Gastroesophageal sphincter (tissue), 2 donors: ENCODE data around the gene RHOV.

Source experiments
- POLR2A ChIP-seq, 2 donors: fragments of 450-650 bp; IDR thresholded peaks; one replicate each; pipeline ENCODE4 v1.6.1; 2017; ENCODE audit warnings: antibody characterized with exemption in 2 of 2, mild to moderate bottlenecking in 2 of 2, moderate library complexity in 1 of 2
- POLR2AphosphoS5 ChIP-seq: sonication (generic); formaldehyde crosslinking; IDR thresholded peaks from one replicate; pipeline ENCODE4 v1.6.1; 2017; ENCODE audit warnings: antibody characterized with exemption

DNA sequence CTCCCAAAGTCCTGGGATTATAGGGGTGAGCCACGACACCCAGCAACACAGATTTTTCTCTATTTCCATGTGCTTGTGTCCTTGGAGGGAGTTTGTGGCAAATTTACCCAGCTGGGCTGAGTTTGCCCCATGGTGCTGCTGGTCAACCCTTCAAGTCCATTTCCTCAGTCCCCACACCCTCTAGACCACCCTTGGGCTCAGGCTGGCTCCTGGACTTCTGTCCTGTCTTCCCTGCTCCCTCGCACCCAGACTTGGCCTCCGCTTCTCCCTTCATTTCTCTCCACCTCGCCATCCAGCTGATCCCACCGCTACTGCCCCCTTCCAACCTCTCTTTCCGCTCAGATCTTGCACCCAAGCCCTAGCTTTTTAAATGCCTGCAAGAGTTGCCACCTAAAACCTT, 7.3 kb upstream of the RHOV start:
- TF ChIP-seq POLR2AphosphoS5, result no peak
- TF ChIP-seq POLR2A (IDR thresholded peaks at IDR 0.05), result no peak
